Left kidney (tissue), 2 donors: Measurements from ENCODE around the gene MYO3B. TPM values are rescaled to one million over a fixed set of nuclear protein-coding genes. Genes with fewer than 3 reads are reported as not detected.

Experiments used
- DNase-seq: peaks from one replicate; pipeline ENCODE4 v3.0.0-alpha.2; 2013
- polyA plus RNA-seq: library from polyadenylated mRNA; unstranded; fragments of 120-200 nt; gene quantifications from one replicate; pipeline ENCODE4 v1.2.1, GENCODE V29; 2013; ENCODE audit not compliant: insufficient read length

The MYO3B gene
- polyA plus RNA-seq, 1 donor = 7.8 TPM

- DNase-seq = no peak
Measured at GRCh38 chr2:170703776-170704476, 526.0 kb downstream of the MYO3B start.
